GM08714 (cell line): ENCODE data around the gene RASGRF2.
"Not testable (repeated sequence)": the region's sequence is repeated elsewhere in the genome, so short reads cannot be mapped to it uniquely, and the experiment has no call there.

ENCODE experiments used
- H3K4me3 ChIP-seq: fragments of 200-500 bp; sonication (Bioruptor generic); 2 replicates; pipeline ENCODE4 v1.5.1; 2014; ENCODE audit warnings: mild to moderate bottlenecking, low read length, inconsistent platforms
- ZNF274 ChIP-seq: IDR thresholded peaks from 2 replicates; pipeline ENCODE4 v1.6.1; 2012; ENCODE audit warnings: mild to moderate bottlenecking, low read depth, low read length

Gene RASGRF2

DNA sequence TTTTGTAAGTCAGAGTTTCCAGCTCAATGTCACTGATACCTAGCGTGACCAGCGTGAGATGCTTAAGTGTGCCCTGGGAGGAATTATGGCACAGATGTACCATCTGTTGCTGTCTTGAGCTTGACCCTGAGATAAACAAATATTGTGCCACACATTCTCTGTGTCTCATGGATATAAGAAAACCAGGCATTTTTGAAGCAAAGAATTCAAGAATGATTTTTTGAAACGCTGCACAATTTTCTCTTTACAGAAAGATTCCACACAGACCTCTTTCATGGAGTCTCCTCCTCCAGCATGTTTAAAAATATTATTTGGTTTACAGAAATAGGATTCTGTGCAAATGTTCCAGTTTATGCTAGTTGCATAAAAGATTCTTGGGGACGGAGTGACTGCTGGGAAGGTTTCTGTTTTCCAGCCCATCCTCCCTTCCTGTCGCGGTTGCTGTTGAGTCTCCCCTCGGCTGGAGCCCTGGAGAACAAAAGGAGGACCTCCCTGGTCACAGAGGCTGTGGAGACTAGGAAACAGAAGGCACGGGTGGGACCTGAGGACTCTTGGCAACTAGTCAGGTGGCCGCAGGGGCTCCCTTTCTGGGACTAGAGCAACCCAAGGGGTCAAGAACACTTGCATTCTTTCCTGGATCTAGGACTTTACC is 120.8 kb downstream of the RASGRF2 start:
- no peak for TF ChIP-seq ZNF274
- H3K4me3 ChIP-seq = no peak overlapping the region

DNA sequence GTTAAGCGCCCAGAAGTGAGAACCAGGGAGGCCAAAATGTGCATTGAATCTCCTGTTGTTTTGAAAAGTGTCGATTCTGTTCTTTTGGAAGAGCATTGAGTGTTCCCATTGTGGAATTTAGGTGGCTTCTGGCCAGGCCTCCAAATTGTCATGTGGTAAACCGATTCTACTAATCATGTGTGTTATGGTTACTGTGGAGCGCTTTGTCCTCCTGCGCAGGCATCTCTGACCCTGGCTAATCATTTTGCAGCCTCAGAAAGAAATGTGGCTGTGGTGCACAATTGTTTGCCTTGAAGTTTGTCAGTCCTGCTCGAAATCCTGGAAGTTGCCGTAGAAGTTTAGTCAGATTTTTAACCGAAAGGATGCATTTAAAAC is 121.3 kb downstream of the RASGRF2 start:
- H3K4me3 ChIP-seq = no peak overlapping the region
- no peak for TF ChIP-seq ZNF274

DNA sequence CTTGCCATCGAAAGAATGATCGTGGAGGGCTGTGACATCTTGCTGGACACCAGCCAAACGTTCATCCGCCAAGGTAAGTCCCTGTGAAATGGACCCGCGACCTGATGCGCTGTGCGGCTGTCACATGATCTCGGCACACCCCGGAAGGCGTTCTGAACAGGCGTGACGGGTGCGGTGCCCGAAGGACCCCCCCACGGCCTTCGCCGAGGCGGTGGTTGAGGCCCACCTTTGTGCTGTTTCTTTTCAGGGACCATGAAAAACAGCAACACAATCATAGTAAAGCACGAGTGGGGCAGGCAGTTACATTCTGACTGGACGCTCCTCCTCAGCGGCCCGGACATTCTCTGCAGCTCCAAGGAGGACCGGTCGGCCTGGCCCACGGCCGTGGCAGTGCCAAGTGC is 126.7 kb downstream of the RASGRF2 start:
- H3K4me3 ChIP-seq = no peak overlapping the region
- TF ChIP-seq ZNF274 = no peak

DNA sequence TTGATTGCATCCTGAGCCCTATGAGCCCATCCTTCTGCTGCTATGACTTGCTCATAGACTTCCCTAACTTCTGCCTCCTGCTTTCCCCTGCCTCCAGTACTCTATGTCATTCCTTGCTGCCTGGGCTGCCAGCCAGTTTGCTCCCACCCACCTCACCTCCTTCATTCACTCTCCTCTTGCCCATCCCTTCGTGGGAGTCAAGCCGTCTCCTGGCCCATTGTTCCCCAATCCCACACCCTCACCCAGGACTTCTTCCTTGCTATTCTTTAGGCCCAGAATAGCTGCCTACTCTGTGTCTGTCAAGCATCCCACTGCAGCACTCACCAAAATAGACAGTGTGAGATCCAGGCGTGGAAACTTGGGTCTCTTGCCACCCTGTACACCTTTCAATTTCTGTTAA is 131.0 kb downstream of the RASGRF2 start:
- H3K4me3 ChIP-seq = no peak overlapping the region
- TF ChIP-seq ZNF274 = no peak

DNA sequence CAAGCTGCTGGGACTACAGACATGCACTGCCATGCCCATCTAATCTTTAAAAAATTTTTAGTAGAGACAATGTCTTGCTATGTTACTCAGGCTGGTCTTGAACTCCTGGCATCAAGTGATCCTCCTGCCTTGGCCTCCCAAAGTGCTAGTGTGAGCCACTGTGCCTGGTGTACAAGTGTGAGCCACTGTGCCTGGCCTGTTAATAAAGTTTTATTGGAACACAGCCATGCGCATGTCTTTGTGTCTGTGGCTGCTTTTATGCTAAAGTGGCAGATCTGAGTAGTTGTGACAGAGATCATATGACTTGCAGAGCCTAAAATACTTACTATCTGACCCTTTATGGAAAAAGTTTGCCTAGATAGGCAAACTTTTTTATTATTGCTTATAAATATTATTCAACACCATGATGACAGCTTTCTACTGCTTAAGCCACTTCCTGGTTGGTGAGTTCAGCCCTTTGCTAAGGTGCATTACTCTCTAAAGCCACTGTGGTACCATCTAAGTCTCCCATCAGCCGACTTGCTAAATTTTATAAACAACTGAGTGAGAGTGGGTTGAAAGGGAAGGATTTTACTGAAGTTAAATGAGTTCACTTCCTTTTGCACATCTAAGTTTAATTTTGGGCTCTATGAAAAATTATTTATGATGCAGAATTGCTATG is 133.5 kb downstream of the RASGRF2 start:
- no peak overlapping the region for H3K4me3 ChIP-seq
- TF ChIP-seq ZNF274 = no peak

DNA sequence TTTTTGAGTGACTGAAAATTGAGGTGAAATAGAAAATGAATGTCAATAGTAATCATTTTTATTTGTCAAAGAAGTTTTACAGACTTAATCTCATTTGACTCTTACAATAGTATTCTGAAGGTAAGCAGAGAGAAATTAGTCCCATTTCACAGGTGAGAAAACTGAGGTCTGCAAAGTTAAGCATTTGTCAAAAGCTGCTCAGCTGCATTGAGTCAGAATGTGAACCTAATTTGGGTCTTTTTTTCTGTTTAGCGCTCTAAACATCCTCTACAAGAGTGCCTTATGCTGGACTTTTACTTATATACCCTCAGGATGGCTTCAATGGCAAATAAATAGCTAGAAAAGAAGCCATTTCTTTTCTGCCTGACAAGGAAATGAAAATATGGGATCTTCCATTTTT is 135.7 kb downstream of the RASGRF2 start:
- no peak for TF ChIP-seq ZNF274

DNA sequence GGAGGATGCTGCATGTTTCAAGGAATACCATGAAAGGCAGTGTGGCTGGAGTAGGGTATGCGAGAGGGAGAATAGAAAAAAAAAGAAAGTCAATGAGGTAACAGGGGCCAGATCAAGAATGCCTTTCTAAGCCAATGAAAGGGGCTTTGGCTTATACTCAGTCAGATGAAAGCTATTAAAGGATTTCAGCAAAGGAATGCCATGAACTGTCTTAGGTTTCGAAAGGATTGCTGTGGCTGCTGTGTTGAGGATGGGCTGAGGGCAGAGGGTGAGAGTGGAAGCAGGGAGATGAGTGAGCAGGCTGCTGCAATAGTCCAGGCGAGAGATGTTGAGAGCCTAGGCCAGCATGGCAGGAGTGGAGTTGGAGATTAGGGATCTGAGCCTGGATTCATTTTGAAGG is 137.6 kb downstream of the RASGRF2 start:
- no peak for TF ChIP-seq ZNF274
- no peak overlapping the region for H3K4me3 ChIP-seq

More for the DNA sequence above, 135.7 kb downstream of the RASGRF2 start:
- no peak overlapping the region for H3K4me3 ChIP-seq

DNA sequence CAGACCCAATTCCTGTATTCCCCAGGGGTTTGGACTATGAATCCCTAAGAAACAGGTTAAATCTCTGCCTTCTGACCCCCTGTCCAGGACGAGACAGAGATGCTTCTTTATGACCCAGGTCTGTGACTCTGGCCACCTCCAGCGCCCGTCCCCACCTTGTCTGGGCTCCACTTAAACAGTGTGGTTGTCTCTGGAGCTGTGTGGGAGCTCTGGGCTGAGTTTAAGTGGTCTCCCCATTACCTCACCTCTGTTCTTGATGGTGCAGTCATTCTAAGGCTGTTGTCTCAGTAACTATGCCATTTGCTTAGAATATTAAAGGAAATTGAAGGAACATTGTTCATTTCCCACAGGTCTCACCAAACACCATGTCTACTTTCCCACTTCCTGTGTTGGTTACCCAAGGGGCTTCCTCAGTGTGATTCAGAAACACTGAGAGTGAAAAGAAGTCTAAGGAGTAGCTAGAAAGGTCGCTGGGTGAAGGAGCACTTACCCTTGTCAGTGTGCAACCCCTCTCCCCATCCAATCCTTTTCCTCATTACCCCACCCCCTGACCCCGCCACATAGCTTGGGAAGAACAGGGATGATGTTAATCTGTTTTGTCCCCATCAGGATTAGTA is 145.2 kb downstream of the RASGRF2 start:
- no peak overlapping the region for H3K4me3 ChIP-seq
- TF ChIP-seq ZNF274 = no peak

DNA sequence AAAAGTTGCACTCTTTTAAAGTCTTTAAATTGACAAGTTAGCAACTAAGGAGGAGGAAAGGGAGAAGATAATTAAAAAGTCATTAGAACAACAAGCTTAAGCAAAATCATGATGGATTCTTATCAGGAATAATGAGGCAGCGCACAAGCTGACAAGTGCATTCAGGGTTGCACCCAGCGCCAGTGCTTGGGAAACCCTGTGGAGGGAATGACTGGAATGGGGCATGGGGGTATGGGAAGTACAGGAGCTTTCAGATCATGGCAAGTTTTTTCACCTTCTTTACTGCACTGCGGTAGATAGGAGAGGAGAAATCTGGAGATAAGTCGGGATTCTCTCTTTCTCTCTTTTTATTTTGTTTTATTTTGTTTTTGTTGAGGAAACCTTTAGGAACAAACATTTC is 155.1 kb downstream of the RASGRF2 start:
- H3K4me3 ChIP-seq = no peak overlapping the region
- TF ChIP-seq ZNF274 = no peak

DNA sequence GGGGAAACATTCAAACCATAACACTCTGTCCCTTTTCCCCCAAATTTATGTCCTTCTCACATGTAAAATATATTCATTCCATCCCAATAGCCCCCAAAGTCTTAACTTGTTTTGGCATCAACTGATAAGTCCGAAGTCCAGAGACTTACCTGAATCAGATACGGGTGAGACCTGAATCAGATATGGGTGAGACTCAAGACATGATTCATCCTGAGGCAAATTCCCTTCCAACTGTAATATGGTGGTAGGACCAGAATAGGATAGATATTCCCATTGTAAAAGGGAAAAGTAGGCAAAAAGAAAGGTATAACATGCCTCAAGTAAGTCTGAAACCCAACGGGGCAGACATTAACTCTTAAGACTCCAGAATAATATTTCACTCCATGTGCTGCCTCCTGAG is 157.4 kb downstream of the RASGRF2 start:
- no peak overlapping the region for H3K4me3 ChIP-seq
- no peak for TF ChIP-seq ZNF274

DNA sequence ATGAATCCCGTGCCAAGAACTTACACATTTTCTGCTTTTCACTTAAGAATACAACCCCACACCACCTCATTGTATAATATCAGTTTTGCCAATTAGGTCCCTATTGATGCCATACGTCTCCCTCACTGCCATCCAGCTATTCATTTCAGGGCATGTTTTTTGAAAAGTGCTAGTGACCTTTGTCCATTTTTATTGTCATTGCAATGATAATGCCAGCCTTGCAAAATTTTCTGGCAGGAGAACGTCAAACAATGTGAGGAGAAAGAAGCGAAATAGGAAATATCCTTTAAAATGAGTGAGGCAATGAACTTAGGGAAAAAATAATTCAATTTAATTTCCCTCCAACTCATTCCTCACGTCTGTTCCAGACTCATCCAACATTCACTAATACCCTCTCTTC is 161.1 kb downstream of the RASGRF2 start:
- no peak for TF ChIP-seq ZNF274
- H3K4me3 ChIP-seq = no peak overlapping the region

DNA sequence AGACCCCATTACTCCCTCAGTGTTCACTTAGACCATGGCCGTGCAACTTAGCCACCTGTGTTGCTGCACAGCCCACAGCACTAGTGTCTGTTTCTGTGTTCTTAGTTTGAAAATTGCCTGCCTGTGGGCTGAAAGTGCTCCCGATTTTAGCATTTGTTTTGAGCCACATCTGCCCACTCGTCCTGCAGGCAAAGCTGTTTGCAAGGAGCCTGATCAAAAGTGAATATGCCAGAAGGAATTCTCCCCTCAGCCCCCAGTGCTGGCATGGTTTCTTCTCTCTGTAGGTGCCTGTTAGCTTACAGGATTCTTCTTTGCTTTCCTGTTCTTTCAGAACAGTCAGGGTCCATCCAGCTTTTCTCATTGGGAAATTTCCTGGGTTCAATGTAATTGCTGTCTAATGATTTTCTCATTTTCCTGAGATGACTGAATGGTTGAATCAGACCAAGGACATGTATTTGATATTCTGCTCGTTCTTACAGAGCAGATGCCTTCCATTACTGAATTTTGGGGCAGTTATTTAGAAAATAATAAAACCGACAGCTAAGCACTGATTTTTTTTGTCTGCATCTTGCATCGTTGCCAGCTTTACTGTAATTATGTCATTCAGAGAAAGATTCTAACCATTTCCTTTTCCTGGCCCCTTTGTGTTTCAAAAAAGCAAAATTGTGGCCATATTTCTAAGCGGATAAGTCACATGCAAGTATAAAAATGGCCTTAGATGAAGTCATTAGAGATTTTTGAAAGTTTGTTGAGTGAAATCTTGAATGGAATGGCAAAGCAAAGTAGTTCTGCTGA is 161.9 kb downstream of the RASGRF2 start:
- TF ChIP-seq ZNF274 = no peak
- no peak overlapping the region for H3K4me3 ChIP-seq

DNA sequence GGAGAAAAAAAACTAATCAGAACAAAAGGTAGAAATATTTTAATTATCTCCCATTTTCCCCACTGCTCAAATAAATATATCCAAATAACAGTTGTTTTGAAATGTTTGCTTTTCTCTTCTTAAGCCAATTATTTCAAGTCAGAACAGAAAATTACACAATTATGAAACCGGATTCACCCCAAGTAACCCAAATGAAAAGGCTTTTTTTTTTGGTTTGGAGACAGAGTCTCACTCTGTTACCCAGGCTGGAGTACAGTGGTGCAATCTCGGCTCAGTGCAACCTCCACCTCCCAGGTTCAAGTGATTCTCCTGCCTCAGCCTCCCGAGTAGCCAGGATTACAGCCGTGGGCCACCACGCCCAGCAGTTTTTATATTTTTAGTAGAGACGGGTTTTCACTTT is 164.5 kb downstream of the RASGRF2 start:
- H3K4me3 ChIP-seq = not testable (repeated sequence)

DNA sequence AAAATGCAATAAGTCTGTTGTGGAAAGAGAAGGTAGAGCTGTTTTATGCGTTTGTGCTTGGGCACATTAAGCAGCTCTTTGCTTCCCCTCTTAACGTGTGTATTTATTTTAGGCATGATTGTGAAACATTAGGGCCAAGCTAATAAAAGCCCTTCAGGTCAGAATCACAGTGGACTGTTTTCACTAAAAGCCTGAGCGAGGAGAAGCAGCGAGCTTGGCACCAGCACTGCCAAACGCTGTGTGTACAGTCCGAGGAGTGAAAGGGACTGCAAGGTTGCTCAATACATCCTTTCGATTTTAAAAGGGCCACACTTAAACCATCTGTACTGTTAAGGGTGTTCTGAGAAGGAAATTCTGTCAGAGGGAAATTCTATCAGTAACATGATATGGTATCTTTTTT is 165.8 kb downstream of the RASGRF2 start:
- TF ChIP-seq ZNF274 = no peak
- H3K4me3 ChIP-seq = no peak overlapping the region

DNA sequence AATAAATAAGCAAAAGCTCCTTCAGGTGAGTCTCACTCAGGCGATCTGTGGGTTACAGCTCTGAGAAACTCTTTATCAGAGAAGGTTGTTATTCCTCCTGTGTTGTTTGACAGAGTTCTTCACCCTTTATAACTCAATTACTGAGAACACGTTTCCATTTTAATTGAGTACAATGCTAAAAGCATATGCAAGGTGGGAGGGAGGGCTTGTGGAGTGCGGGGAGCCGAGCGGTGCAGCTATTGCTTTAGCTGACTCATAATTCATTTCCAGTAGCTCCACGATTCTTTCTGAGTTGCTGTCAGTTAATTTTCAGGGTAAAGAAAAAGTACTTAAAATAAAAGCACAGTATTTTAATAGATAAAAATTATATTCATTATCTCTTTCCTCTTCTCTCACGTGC is 168.3 kb downstream of the RASGRF2 start:
- no peak for TF ChIP-seq ZNF274
- H3K4me3 ChIP-seq = no peak overlapping the region
